ENCODE data around the gene UQCRC2.

- TF ChIP-seq, protein P1, sequence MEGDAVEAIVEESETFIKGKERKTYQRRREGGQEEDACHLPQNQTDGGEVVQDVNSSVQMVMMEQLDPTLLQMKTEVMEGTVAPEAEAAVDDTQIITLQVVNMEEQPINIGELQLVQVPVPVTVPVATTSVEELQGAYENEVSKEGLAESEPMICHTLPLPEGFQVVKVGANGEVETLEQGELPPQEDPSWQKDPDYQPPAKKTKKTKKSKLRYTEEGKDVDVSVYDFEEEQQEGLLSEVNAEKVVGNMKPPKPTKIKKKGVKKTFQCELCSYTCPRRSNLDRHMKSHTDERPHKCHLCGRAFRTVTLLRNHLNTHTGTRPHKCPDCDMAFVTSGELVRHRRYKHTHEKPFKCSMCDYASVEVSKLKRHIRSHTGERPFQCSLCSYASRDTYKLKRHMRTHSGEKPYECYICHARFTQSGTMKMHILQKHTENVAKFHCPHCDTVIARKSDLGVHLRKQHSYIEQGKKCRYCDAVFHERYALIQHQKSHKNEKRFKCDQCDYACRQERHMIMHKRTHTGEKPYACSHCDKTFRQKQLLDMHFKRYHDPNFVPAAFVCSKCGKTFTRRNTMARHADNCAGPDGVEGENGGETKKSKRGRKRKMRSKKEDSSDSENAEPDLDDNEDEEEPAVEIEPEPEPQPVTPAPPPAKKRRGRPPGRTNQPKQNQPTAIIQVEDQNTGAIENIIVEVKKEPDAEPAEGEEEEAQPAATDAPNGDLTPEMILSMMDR (IDR thresholded peaks at IDR 0.05): no peak
- no peak for TF ChIP-seq POLR2A (IDR thresholded peaks at IDR 0.05)
Measured at GRCh38 chr16:21991621-21992020, 38.5 kb downstream of the UQCRC2 start.
